SW480 (cell line): ENCODE data around the gene ARAP3.
"Not testable (repeated sequence)": the region's sequence is repeated elsewhere in the genome, so short reads cannot be mapped to it uniquely, and the experiment has no call there.

ENCODE experiments used
- DNase-seq: peaks from one replicate; pipeline ENCODE4 v3.0.0-alpha.2; 2016; ENCODE audit warnings: low spot score

Gene ARAP3

GRCh38 chr5:141613344-141613743 lies 68.7 kb downstream of the ARAP3 start:
- no peak for DNase-seq

GRCh38 chr5:141611289-141611688 lies 70.7 kb downstream of the ARAP3 start:
- no peak for DNase-seq

- DNase-seq: not testable (repeated sequence)
These were observed 72.1 kb downstream of the ARAP3 start for GRCh38 chr5:141609921-141610320.

- no peak for DNase-seq
These were observed 73.0 kb downstream of the ARAP3 start for GRCh38 chr5:141609044-141609443.

- no peak for DNase-seq
These were observed 73.5 kb downstream of the ARAP3 start for GRCh38 chr5:141608557-141608956.

GRCh38 chr5:141608046-141608445 lies 74.0 kb downstream of the ARAP3 start:
- no peak for DNase-seq

GRCh38 chr5:141605523-141606277 lies 76.3 kb downstream of the ARAP3 start:
- DNase-seq: no peak

GRCh38 chr5:141603923-141604717 lies 77.9 kb downstream of the ARAP3 start:
- DNase-seq: peak; percentile 78
